HG03196 (cell line): Measurements from ENCODE around the gene TTYH3.

Source experiments
- ATAC-seq: cut with Tn5 transposase; IDR thresholded peaks from one replicate; pipeline ENCODE4 v1.9.1; 2021; ENCODE audit not compliant: unreplicated experiment

Gene TTYH3

DNA sequence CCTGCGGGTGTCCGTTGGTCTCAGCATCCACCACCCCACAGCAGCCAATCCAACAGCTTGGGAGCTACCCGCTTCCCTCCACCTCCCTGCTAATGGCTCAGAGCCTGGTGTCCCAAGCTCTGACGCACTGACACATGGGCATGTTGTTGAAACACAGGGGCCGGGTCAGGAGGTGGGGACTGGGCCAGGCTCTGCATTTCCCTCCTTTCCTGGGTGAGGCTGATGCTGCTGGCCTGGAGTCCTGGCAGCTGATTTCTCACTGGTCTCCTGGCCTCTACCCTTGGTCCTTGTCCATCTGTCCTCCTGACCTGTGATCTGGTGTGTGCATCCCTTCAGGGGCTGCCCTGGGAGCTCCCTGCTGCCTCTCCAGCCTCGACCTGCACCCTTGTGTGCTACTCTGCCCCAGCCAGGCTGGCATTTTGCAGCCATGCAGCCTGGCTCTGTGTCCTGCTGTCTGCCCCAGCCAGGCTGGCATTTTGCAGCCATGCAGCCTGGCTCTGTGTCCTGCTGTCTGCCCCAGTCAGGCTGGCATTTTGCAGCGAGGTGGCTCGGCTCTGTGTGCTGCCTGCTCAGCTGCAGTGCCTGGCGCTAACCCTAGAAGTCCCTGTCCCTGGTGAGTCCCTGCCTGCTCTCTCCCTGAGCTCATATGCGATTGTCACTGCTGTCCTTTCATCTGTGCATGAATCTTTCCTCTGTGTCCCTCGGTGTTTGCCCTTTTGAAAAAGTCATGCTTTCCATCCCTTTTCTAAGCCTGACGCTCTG lies 70.2 kb downstream of the TTYH3 start:
- no peak for ATAC-seq

DNA sequence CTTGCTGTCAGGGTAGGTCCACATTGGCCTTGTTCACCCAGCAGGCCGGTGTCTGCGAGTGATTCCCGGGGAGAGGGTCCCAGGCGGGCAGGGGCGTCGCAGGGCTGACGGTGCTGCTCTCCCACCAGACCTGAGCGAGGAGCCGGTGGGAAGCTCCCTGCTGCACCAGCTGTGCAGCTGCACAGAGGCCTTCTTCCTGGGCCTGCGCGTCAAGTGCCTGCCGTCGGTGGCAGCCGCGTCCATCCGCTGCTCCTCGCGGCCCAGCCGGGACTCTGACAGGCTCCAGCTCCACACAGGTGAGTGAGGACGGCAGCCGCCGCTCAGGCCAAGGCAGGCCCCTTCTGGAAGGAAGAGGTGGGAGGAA lies 70.8 kb downstream of the TTYH3 start:
- ATAC-seq = no peak

DNA sequence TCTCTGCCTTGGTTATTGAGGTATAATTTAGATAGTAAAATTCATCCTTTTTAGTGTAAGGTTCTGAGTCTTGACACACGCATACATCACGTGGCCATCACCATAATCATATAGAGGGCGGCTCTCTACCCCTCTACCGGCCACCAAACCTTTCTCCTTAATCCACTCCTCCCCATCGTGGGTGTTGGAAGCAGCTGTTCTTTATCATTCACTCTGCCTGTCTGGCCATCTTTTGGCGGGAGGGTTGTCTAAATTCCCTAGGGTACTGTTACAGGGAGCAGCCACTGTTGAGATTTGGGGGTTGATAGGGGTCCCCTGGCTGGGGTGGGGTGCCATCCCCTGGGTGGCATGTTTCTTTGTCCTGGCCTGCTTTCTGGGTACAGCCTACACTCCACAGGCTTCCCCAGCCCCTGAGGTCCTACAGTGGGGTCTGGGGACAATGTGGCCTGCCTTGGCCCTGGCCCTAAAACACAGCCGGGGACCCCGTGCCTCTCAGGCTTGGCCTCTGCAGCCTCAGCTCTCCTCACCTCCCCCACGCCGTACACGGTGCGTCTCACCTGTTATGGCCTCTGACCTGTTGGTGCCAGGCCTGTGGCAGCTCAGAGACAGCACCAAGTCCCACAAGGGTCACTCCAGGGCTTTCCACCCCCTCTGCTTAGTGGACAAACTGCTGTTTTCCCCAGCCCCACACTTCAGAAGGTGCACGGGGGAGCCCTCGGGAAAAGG lies 73.7 kb downstream of the TTYH3 start:
- ATAC-seq = no peak

DNA sequence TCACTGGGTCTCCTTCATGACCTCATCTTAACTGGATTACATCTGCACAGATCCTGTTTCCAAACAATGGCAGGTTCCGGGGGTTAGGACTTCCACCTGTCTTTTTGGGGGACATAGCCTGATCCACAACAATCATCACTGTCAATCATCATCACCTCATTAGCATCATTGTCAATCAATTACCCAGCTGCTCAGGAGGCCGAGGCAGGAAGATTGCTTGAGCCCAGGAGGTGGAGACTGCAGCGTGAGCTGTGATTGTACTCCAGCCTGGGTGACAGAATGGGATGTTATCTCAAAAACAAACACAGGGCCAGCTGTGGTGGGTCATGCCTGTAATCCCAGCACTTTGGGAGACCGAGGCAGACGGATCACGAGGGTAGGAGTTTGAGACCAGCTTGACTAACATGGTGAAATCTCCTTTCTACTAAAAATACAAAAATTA lies 74.9 kb downstream of the TTYH3 start:
- ATAC-seq = no peak

DNA sequence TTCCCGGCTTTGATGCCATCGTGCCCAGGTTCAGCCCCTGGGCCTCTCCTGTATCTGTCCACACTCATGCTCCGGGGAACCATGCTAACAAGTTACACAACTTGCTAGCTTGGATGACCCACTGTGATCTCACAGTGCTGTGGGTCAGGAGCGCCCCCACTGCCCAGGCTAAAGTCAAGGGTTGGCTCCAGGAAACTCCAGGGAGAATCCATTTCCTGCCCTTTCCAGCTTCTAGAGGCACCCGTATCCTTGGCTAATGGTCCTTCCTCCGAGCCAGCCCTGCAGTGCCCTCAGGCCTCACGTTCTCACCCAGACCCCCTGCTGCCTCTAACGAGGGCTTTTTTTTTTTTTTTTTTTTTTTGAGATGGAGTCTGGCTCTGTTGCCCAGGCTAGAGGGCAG lies 75.7 kb downstream of the TTYH3 start:
- no peak for ATAC-seq

DNA sequence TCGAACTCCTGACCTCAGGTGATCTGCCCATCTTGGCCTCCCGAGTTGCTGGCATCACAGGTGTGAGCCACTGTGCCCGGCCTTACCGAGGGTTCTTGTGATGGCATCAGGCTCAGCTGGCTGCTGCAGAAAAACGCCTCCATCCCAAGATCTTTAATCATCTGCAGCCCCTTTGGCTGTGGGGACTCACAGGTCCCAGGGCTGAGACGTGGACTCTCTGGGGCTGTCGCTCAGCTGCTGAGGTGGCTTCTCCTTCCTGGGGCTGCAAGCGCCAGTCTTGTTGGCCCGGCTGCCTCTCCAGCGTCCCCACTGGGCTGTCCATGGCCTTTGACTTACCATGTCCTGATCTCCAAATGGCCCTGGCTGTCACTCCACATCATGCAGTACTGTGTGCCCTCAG lies 76.3 kb downstream of the TTYH3 start:
- no peak for ATAC-seq

DNA sequence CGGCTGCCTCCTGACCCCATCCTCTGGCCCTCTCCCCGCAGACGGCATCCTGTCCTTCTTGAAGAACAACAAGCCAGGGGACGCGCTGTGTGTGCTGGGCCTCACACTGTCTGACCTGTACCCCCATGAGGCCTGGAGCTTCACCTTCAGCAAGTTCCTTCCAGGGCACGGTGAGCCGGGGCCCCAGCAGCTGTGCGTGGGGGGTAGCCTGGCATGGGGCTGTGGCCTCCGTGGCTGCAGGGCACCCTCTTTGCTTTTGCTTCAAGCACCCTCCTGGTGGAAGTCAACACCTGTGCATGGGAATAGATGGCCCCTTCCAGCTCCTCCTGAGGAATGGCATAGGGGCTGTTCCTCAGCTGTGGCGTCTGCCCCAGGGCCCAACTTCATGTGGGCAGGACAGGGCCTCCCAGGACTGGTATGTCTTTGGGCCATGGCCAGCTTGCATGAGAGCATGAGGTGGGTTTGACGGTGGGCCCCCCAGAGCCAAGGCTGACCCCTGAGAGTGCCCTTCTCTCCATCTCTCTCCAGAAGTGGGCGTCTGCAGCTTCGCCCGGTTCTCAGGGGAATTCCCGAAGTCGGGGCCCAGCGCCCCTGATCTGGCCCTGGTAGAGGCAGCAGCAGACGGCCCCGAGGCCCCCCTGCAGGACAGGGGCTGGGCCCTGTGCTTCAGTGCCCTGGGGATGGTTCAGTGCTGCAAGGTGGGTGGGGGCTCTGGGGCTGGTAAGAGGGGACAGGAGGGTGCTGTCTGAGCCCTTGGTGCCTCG lies 76.9 kb downstream of the TTYH3 start:
- ATAC-seq = no peak

DNA sequence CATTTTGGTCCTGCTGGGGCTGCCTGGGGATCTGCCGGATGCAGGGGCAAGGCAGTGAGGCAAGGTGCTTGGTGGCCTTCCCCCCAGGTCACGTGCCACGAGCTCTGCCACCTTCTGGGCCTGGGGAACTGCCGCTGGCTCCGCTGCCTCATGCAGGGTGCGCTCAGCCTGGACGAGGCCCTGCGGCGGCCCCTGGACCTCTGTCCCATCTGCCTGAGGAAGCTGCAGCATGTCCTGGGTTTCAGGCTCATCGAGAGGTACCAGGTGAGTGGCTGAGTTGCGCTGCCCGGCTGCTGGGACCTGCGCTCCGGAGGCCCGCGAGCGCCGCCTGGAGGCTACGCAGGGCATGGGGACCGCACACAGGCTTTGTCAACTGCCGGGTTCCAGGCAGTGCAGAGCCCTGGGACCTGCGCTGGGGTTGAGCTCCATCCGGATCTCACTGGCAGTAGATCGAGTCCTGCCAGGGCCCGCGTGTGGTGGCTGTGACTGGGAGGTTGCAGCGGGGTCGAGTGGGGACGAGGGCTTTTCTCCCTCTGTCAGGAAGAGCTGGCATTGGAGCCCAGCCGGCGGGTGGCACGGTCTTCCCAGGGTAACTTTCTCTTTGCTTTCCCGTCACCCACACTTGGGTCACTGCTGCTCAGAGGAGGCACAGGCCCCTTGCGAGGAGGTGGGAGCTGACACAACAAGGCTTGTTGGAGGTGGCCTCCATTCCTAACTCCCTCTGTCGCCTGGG lies 77.9 kb downstream of the TTYH3 start:
- ATAC-seq = peak; percentile 79

DNA sequence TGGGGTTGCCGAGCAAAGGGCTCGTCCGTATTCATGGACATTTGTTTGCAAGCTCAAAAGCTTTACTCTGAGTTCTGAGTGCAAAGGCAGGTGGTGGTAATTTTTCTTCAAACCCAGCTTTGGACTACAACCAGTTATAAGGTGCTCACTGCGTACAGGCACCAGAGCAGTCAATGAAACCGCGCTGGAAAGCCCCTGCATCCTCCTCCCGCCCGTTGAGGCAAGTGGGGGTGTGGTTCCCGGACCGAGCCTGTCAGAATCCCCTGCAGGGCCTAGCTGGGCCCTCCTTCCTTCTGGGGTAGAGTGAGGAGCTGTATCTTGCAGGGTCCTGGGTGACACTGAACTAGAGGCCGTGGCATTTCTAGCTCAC lies 78.5 kb downstream of the TTYH3 start:
- ATAC-seq = no peak

DNA sequence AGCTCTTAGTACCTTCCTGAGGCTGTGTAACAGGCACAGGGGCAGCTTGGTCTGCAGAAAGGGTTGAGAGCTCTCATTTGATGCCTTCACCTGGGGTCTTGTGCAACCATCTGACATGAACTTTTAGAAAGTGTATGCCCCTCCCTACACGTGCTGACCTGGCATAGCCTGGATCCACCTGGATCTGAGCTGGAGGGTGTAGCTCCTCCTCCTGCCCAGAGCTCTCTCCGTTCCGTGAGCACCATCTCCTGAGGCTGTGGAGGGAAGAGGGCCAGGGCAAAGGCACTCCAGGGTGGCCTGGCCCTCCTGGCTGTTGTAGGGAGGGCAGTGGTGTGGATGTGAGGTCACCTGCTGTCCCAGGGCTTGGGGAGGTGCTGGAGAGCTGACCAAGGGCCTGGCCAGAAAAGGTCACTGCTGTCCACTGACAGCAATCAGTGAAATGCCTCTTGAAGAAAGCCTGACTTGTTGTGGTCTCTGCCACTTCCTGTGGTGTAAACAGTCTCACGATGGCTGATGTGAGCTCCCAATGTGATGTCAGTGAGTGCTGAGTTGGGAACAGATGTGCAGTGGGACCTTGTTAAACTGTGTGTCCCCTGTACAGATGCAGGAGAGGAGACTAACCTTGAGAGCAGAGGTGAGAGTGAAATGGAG lies 79.2 kb downstream of the TTYH3 start:
- ATAC-seq = no peak

DNA sequence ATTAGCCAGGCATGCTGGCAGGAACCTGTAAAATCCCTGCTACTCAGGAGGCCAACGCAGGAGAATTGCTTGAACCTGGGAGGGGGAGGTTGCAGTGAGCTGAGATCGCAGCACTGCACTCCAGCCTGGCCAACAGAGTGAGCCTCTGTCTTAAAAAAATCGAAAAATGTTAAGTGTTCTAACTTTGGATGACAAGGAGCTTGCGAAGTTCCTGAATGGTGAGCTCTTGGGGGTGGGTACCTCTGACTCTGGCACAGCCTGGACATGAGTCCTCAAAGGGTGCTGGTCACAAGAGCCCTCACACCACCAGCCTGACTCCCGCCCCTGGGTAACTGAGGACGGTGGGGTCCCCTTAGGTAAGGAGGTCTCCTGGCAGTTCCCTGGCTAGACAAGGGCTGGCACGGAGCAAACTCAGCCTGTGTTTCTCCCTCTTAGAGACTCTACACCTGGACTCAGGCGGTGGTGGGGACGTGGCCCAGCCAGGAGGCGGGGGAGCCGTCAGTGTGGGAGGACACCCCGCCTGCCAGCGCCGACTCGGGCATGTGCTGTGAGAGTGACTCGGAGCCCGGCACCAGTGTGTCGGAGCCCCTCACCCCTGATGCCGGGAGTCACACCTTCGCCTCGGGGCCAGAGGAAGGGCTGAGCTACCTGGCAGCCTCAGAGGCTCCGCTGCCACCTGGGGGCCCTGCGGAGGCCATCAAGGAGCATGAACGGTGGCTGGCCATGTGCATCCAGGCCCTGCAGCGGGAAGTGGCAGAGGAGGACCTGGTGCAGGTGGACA lies 80.3 kb downstream of the TTYH3 start:
- ATAC-seq = no peak

DNA sequence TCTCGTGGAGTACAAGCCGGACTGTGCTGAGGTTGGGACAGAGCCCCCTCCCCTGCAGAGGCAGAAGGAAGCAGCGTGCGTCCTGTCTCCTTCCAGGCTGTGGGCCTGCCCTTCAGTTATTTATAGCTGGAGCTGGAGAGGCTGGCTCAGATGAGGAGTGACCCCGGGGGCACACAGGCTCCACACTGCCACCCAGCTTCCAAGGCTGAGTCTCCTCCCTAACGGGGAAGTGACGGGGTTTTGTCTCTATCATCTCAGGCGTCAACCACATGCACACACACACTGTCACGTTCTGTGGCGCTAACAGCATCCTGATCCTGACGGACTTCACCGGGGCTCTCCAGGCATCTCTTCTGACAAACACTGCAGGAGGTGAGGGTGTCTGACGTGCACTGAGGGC lies 81.6 kb downstream of the TTYH3 start:
- ATAC-seq = no peak

DNA sequence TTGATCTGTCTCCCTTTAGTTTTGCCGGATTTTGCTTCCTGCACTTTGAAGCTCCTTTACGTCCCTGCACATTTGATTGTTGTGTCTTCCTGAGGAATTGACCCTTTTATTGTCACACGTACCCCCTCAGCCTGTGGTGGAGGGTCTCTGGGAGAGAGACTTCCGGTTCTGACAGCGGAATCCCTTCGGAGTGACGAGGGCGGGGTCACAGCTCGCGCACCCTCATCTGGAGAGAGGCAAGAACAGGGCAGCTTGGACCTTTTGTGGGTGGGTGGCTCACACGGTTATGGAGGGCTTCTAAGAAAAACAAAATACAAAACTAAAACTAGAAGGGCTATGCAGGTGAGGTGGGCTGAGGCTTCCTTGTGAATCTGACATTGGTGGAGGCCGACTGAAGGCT lies 82.2 kb downstream of the TTYH3 start:
- ATAC-seq = no peak
